PC-3 (cell line): ENCODE results near the gene RPL36A. TPM values are rescaled to one million over a fixed set of nuclear protein-coding genes. Genes with fewer than 3 reads are reported as not detected.
A peak's percentile ranks its signal among the peaks of the same experiment; 100 is the strongest.

Experiments
- ATAC-seq: fragments of 200-7000 bp; cut with Tn5 transposase; 2 replicates; pipeline ENCODE4 v1.9.1; 2020; ENCODE audit warnings: mild to moderate bottlenecking, moderate library complexity
- BruUV-seq: library from RNA; stranded (reverse); fragments of 400-500 nt; replicated peaks from 2 replicates; lab custom pipeline; 2021; lab: Mats Ljungman, UMichigan
- CTCF ChIA-PET: fragments of 300-600 bp; sonication (Branson Sonifier 250); formaldehyde crosslinking; loops from one replicate; lab custom pipeline; 2022; ENCODE audit warnings: antibody characterized with exemption; lab: Charles Lee
- POLR2A ChIA-PET: fragments of 300-600 bp; sonication (Branson Sonifier 250); formaldehyde crosslinking; loops from one replicate; lab custom pipeline; 2022; ENCODE audit warnings: antibody characterized with exemption; ENCODE audit not compliant: unreplicated experiment; lab: Charles Lee
- DNase-seq: peaks from one replicate; pipeline ENCODE4 v3.0.0-alpha.2; 2015
- H2AFZ ChIP-seq: fragments of 300-600 bp; sonication (generic); 2 replicates; pipeline ENCODE4 v1.6.0; 2016; ENCODE audit warnings: antibody characterized with exemption, low read length
- H3F3A ChIP-seq: fragments of 300-600 bp; sonication (generic); one replicate; pipeline ENCODE4 v1.6.0; 2017; ENCODE audit warnings: antibody characterized with exemption, low read length, control low read depth, mild to moderate bottlenecking; ENCODE audit not compliant: unreplicated experiment
- H3K27ac ChIP-seq: fragments of 300-600 bp; sonication (generic); 2 replicates; pipeline ENCODE4 v1.5.1; 2016; ENCODE audit warnings: mild to moderate bottlenecking, low read length
- H3K27me3 ChIP-seq: fragments of 300-600 bp; sonication (generic); 2 replicates; pipeline ENCODE4 v1.6.1; 2016; ENCODE audit warnings: low read length, mixed read lengths
- H3K36me3 ChIP-seq: fragments of 300-600 bp; sonication (generic); 2 replicates; pipeline ENCODE4 v1.6.1; 2016; ENCODE audit warnings: low read depth, mixed run types, low read length, mixed read lengths
- H3K4me1 ChIP-seq: fragments of 300-600 bp; sonication (generic); 2 replicates; pipeline ENCODE4 v1.5.1; 2016; ENCODE audit warnings: low read length; ENCODE audit not compliant: insufficient read depth
- H3K4me2 ChIP-seq: fragments of 300-600 bp; sonication (generic); 2 replicates; pipeline ENCODE4 v1.6.0; 2016; ENCODE audit warnings: low read length
- H3K4me3 ChIP-seq: fragments of 300-600 bp; sonication (generic); 2 replicates; pipeline ENCODE4 v1.5.1; 2016; ENCODE audit warnings: mild to moderate bottlenecking, low read length, mixed read lengths
- H3K79me2 ChIP-seq: fragments of 300-600 bp; sonication (generic); 2 replicates; pipeline ENCODE4 v1.6.1; 2017; ENCODE audit warnings: low read length, mixed read lengths
- H3K9ac ChIP-seq: fragments of 300-600 bp; sonication (generic); 2 replicates; pipeline ENCODE4 v1.6.0; 2016; ENCODE audit warnings: mild to moderate bottlenecking, low read length
- H3K9me2 ChIP-seq: fragments of 300-600 bp; sonication (generic); replicated peaks from 2 replicates; pipeline ENCODE4 v1.6.1; 2016; ENCODE audit warnings: mixed run types, low read length, mixed read lengths
- H3K9me3 ChIP-seq: fragments of 300-600 bp; sonication (generic); 2 replicates; pipeline ENCODE4 v1.6.1; 2016; ENCODE audit warnings: low read length, mixed read lengths
- H4K20me1 ChIP-seq: fragments of 300-600 bp; sonication (generic); 2 replicates; pipeline ENCODE4 v1.6.1; 2016; ENCODE audit warnings: low read length, mixed read lengths
- CTCF ChIP-seq: fragments of 300-600 bp; sonication (generic); conservative IDR thresholded peaks from 2 replicates; pipeline ENCODE4 v1.5.1; 2017; ENCODE audit warnings: antibody characterized with exemption, low read depth, mild to moderate bottlenecking, low read length
- EZH2 ChIP-seq: fragments of 300-600 bp; sonication (generic); IDR thresholded peaks from one replicate; pipeline ENCODE4 v1.6.1; 2017; ENCODE audit warnings: antibody characterized with exemption, mild to moderate bottlenecking, low read length; ENCODE audit not compliant: unreplicated experiment
- EZH2phosphoT487 ChIP-seq: fragments of 300-600 bp; sonication (generic); IDR thresholded peaks from 2 replicates; pipeline ENCODE4 v1.6.1; 2018; ENCODE audit warnings: mild to moderate bottlenecking, antibody characterized with exemption, low read length, borderline replicate concordance
- intact Hi-C: fragments of 100-400 bp; cut with micrococcal nuclease; formaldehyde crosslinking; loops from 2 replicates; pipeline ENCODE4 v1.9.0; 2023
- total RNA-seq: library from RNA; depleted of rRNA; stranded (reverse); fragments of >200 nt; gene quantifications from 2 replicates; pipeline ENCODE4 v1.2.3, GENCODE V29; 2014

Gene RPL36A
- total RNA-seq, 1 experiment from 2014 or later = 914 TPM

- no peak overlapping the region for H3K9ac ChIP-seq
- H3K4me1 ChIP-seq = no peaks in the 10 kb centered on the region
- H3K4me3 ChIP-seq = no peak overlapping the region
- no peak overlapping the region for H2AFZ ChIP-seq
- no peaks in the 10 kb centered on the region for H3K79me2 ChIP-seq
- H3K36me3 ChIP-seq = no peaks in the 10 kb centered on the region
- no peak overlapping the region for H3K4me2 ChIP-seq
- no TSS peak for BruUV-seq
- H4K20me1 ChIP-seq = no peaks in the 10 kb centered on the region
- TF ChIP-seq EZH2phosphoT487 (no peak), EZH2 (no peak), CTCF (peak; percentile 47)
- H3K27ac ChIP-seq = no peak overlapping the region
- POLR2A ChIA-PET = no interaction called here
- peak; percentile 29 for DNase-seq
- H3K9me3 ChIP-seq = no peaks in the 10 kb centered on the region
- no peaks in the 10 kb centered on the region for H3F3A ChIP-seq
- CTCF ChIA-PET = no interaction called here
- no peaks in the 10 kb centered on the region for H3K27me3 ChIP-seq
- ATAC-seq = peak; percentile 57
- intact Hi-C loops = no loop called here
- no peaks in the 10 kb centered on the region for H3K9me2 ChIP-seq
Measured at GRCh38 chrX:101357166-101357795, 33.5 kb upstream of the RPL36A start.

GRCh38 chrX:101359966-101360365, 30.8 kb upstream of the RPL36A start:
- Histone ChIP-seq H3K27me3 (no peaks in the 10 kb centered on the region), H3K27ac (no peak overlapping the region), H2AFZ (no peak overlapping the region), H3K4me1 (no peaks in the 10 kb centered on the region), H3K9ac (no peak overlapping the region), H3K36me3 (no peaks in the 10 kb centered on the region), H3K79me2 (no peaks in the 10 kb centered on the region), H3K4me3 (no peak overlapping the region), H3K9me2 (no peaks in the 10 kb centered on the region), H4K20me1 (no peaks in the 10 kb centered on the region), H3K4me2 (no peak overlapping the region), H3K9me3 (no peaks in the 10 kb centered on the region), H3F3A (no peaks in the 10 kb centered on the region)
- DNase-seq = no peak
- ChIA-PET POLR2A (no interaction called here), CTCF (no interaction called here)
- no TSS peak for BruUV-seq
- TF ChIP-seq EZH2 (no peak), CTCF (no peak), EZH2phosphoT487 (no peak)
- intact Hi-C loops = no loop called here
- ATAC-seq = no peak

GRCh38 chrX:101360390-101360789, 30.4 kb upstream of the RPL36A start:
- Histone ChIP-seq H3K79me2 (no peaks in the 10 kb centered on the region), H2AFZ (no peak overlapping the region), H3K27ac (no peak overlapping the region), H3K36me3 (no peaks in the 10 kb centered on the region), H3K4me3 (no peak overlapping the region), H3F3A (no peaks in the 10 kb centered on the region), H3K9me3 (no peaks in the 10 kb centered on the region), H3K27me3 (no peaks in the 10 kb centered on the region), H3K9ac (no peak overlapping the region), H4K20me1 (no peaks in the 10 kb centered on the region), H3K4me1 (no peaks in the 10 kb centered on the region), H3K4me2 (no peak overlapping the region), H3K9me2 (no peaks in the 10 kb centered on the region)
- ChIA-PET CTCF (no interaction called here), POLR2A (no interaction called here)
- no peak for DNase-seq
- TF ChIP-seq EZH2phosphoT487 = no peak
- TF ChIP-seq EZH2 = no peak
- no peak for TF ChIP-seq CTCF
- intact Hi-C loops = no loop called here
- no peak for ATAC-seq
- BruUV-seq = no TSS peak
